ENCODE results near the gene WSB1.
"Not testable (repeated sequence)": the region's sequence is repeated elsewhere in the genome, so short reads cannot be mapped to it uniquely, and the experiment has no call there.

The WSB1 gene

GRCh38 chr17:27318228-27318627 lies 24.3 kb downstream of the WSB1 start:
- DNase-seq: no peak

- DNase-seq: no peak
Observed at GRCh38 chr17:27318633-27319032, 24.7 kb downstream of the WSB1 start.

- peak; percentile 32 for DNase-seq
Observed at GRCh38 chr17:27319541-27320221, 25.8 kb downstream of the WSB1 start.

GRCh38 chr17:27320222-27320560 lies 26.3 kb downstream of the WSB1 start:
- no peak for DNase-seq

- no peak for DNase-seq
Observed at GRCh38 chr17:27321372-27321771, 27.5 kb downstream of the WSB1 start.

GRCh38 chr17:27322026-27322425 lies 28.1 kb downstream of the WSB1 start:
- no peak for DNase-seq

GRCh38 chr17:27322690-27323508 lies 29.0 kb downstream of the WSB1 start:
- DNase-seq: no peak

GRCh38 chr17:27323538-27324215 lies 29.8 kb downstream of the WSB1 start:
- DNase-seq: peak; percentile 14

GRCh38 chr17:27324771-27325339 lies 30.9 kb downstream of the WSB1 start:
- DNase-seq: no peak

- no peak for DNase-seq
Observed at GRCh38 chr17:27326051-27326450, 32.1 kb downstream of the WSB1 start.

- DNase-seq: no peak
Observed at GRCh38 chr17:27326585-27326984, 32.7 kb downstream of the WSB1 start.

- DNase-seq: no peak
Observed at GRCh38 chr17:27327397-27327796, 33.5 kb downstream of the WSB1 start.

GRCh38 chr17:27327871-27328270 lies 34.0 kb downstream of the WSB1 start:
- DNase-seq: no peak

- DNase-seq: not testable (repeated sequence)
Observed at GRCh38 chr17:27328686-27329085, 34.8 kb downstream of the WSB1 start.

GRCh38 chr17:27329146-27329805 lies 35.4 kb downstream of the WSB1 start:
- DNase-seq: no peak

- no peak for DNase-seq
Observed at GRCh38 chr17:27332047-27332393, 38.1 kb downstream of the WSB1 start.

- DNase-seq: peak; percentile 95
Observed at GRCh38 chr17:27332485-27333409, 38.8 kb downstream of the WSB1 start.

- DNase-seq: no peak
Observed at GRCh38 chr17:27333410-27333980, 39.6 kb downstream of the WSB1 start.

- DNase-seq: no peak
Observed at GRCh38 chr17:27336184-27336583, 42.3 kb downstream of the WSB1 start.

- no peak for DNase-seq
Observed at GRCh38 chr17:27338536-27338985, 44.6 kb downstream of the WSB1 start.

- DNase-seq: no peak
Observed at GRCh38 chr17:27339198-27339835, 45.4 kb downstream of the WSB1 start.

Measured in fibroblast of skin of right quadriceps (primary cell).